GM18861 (cell line): Measurements from ENCODE around the gene FREM1.

Source experiments
- ATAC-seq: cut with Tn5 transposase; IDR thresholded peaks from one replicate; pipeline ENCODE4 v1.9.1; 2021; ENCODE audit not compliant: unreplicated experiment

FREM1 gene

DNA sequence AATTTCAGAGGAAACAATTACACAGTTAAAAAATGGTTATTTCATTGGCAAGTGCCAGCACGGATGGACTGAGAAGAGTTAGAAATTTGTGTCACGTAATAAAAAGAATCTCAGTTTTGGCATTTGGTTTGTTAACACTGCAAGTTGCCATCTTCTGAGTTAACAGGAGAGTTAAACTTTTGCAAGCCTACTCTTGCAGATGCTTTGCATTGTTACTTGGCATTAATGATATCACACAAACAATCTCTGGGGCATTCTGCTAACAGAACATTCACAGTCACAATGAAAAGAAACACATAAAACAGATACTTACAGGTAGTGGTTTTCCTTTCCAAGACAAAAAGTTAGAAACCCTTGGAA, 647 bp downstream of the FREM1 start:
- no peak for ATAC-seq

DNA sequence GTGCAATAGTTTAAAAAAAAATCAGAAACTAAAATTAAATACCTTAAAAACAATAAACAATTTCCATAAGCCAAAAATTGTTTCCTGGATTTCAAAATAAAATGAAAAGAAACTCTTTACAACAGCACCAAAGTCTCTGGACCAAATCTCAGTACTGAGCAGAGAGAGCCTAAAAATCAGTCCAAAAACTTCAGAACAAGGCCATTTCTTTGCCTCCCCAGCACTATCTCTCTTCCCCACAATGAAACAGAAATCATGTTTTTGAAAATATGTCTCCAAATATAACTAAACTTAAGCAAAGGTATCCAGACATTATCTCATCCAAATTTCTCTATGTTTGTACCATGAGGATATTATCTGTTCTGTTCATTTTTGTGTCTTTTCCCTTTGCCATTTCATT, 1.0 kb downstream of the FREM1 start:
- no peak for ATAC-seq

DNA sequence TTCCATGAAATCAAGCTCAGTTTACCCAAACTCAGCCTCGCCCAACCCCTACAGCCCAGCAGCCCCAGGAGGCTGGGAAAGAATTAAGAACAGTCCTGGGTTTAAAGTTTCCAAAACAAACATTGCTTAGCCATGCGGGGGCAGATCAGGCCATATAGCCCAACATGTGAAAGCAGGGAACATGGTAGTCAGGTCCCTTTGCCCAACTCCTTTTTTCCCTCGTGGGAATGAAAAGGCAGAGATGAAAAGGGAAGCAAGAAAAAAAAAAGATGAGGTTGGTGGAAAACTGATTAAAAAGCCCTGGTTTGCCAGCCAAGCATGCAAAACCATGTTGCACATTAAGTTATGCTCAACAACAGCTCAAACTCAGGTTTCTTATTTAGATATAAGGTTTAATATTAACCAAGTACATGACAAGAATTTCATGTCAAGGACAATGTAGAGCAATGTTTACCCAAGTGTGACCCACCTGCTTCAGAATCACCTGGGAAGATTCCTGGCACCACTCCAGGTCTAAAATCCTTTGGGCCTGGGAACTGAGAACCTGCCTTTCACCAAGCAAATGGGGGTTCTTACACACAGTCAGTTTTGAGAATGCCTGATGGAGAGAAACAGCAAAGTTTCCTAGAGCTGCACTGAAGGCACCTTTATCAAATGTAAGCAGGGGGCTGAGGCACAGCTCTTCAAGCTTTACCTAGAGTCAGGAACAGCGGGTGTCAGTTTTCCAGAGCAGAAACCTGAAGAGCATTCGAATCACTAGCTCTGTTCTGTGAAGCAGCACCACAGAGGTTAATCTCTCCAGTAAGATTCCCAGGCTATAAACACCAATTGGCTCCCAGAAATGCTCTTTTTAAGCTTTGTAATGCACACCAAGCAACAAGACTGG, 1.7 kb downstream of the FREM1 start:
- peak; percentile 68 for ATAC-seq

DNA sequence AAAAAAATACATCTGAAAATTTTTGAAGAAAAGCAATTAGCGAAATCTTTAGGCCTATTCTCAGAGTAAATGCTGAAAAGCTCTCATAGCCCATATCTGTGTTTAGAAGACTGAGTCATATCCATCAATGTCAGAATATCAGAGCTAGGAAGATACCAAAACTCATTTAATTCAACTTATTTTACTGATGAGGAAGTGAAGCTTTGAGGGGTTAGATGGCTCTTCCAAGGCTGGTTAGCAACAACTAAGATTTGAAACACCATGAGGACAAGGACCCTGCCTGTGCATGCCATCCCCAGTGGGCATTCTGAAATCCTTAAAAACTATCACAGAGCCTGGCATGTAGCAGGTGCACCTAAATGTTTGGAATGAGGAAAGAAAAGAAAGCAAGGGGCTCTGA, 2.5 kb downstream of the FREM1 start:
- ATAC-seq: no peak

DNA sequence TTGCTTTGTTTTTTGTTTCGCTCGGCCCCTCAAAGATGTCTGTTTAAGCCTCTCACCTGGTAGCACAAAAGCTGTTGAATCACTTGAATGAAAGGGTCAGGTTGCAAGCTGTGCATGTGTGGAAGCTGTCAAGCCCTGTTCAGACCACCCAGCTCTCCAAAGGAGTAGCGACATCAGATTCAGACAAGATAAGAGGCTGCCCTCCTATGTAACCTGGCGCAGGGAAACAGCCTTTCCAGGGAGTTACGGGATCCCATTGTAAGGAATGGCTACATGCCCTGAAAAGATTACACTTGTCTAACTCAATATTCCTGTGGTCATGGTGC, 2.9 kb downstream of the FREM1 start:
- ATAC-seq: no peak

DNA sequence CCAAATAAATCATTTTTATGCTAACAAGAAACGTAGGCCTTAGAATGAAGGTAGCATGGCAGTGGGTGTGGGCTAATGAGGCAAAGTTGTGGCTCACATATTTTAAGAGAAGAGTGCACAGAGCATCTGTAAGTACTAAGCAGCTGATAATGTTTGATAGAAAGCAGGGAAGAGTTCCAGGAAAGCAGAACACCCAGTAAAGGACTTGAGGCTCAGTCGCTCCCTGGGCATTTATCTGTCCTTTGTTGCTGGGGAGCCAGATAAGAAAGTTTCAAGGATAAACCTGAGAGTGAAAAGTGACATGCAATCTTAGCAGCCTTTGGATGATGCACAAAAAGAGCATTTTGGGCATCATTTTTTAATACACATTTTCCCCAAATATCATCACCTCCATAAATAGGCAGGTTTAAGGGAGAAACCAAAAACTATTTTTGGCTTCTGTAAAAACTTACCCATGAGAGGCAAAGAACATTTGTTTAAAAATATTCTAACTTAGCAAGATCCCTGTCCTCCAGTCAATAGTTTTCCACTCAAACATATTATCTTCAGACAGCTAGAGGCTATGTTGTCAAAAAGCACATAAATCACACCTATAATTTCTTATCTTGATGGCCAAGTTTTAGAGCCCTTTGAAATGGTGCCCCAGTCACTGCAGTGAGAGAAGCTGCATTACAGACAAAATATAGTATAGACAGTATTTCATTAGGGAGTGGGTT, 3.4 kb downstream of the FREM1 start:
- no peak for ATAC-seq

DNA sequence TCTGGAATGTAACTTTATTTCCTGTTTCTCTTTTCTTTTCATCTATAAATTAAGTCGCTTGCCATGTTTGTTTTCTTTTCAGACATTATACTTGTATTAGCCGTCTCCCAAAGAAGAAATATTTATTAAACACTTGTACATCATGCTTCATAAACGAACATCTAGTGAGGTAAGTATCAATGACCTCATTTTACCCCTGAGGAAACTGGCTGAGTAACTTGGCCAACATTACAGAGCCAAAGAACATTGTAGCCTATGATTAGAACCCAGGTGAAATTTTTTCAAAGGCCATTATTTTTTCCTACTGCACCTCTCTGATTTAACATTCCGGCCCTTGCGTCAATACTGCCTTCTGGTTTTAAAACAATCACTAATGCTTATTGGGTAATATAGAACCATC, 4.2 kb downstream of the FREM1 start:
- no peak for ATAC-seq

DNA sequence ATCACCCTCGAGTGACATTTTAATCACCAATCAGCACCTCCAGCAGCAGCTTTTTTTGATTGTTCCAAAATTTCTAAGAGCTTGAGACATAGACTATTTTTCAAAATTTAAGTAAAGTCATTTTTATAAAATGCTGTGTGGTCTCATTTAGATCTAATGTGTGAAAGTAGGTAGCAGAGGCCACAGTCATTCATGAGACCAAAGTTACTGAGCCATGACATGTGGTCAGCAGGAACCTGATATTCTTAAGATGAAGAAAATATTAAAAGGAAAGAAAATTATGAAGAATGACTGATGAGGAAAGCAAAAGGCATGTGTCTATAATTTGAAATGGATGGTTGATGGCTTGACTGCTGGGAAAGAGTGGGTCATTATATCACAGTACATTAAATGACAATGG, 7.2 kb downstream of the FREM1 start:
- peak; percentile 62 for ATAC-seq

DNA sequence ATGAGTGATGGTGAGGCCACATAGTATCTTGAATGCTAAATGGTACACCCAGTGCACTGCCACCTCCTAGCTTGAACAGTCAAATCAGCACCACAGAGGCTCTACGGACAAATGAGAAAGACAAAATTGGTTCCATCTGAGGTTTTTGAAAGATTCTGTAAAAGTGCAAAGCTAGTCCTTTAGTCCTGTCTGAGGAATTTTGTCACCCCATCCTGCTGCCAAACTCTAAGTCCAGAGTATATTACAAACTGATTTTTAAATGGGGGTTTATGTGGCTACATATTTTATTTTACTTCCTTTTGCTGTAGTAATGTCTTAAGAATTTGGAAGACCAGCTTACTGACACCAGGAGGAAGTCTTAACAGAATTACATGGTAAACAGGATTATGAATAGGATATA, 7.7 kb downstream of the FREM1 start:
- ATAC-seq: no peak

DNA sequence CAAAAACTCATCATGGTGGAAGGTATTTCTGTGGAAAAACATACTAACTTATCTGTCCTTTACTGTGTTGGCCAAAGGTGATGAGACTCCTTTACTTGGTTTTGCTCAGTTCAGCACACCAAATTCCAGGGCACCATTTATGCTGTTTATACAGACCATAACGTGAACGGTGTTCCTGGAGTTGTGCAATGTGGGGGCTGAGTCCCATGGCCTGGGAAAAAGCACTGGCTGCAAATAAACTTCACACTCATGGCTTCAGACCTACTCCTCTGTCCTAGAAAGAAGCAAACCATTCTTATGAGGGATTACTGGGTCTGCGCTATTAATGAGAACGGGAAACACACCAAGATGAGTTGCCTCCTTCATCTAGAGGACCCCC, 10.4 kb downstream of the FREM1 start:
- no peak for ATAC-seq

DNA sequence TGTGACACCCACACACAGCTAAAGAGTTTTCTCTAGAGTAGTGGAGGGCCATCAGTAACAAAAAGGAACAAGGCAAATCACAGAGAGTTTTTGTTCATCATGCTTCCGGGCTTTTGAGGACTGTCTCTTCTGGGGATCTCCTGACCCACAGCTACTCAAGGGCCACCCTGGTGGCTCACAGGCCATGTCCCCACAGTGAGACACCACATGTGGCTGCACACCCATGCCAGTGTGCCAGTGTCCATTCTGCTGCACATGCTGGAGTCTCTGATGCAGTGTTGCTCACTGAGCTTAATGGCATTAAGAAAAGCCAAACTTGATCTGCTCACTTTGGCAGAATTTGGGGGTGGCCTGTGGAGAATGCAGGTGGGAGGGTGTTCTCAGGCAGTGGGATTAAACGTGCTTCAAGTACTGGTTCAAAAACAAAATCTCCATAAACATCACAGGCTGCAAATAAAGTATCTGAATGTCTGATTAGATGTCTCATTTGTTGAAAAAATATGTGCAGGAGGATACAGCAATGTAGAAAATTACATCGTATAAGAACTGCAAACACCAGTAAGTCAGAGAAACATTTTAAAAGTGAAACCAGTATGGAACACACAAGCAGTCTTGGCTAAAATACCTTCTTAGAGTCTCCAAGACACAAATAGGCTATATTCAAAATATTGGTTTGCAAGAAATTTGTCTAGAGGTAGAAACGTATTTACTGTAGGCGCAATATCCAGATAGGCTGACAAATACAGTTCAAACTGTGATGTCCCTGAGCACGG, 11.0 kb downstream of the FREM1 start:
- no peak for ATAC-seq

DNA sequence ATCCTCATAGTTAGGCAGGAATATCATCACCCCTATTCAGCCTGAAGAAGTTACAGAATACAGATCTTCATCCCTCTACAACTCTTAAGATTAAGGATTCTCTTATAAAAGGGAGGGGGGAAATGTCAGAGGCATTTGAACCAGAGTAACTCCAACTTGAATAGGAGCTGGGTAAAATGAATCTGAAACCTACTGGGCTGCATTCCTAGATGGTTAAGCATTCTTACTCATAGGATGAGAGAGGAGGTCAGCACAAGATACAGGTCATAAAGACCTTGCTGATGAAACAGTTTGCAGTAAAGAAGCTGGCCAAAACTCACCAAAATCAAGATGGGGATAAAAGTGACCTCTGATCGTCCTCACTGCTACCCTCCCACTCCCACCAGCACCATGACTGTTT, 14.4 kb downstream of the FREM1 start:
- ATAC-seq: no peak

DNA sequence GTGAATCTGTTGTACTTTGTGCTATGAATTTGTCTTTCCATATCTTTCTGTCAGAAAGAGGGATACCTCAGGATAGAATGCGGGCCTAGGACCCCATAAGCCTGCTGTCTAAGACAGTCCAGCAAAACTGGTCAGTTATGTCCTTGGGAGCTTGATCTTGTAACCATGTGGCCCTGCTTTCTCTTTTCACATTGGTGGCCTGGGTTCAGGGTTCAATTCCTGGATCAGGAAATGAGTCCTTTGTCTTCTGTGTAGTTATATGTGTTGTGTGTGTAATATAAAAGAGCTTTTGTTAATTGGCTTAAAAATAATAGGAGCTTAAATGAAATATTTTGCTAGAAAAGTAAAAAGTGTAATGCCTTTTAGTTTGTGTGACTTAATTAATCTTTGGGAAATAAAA, 16.9 kb downstream of the FREM1 start:
- no peak for ATAC-seq

DNA sequence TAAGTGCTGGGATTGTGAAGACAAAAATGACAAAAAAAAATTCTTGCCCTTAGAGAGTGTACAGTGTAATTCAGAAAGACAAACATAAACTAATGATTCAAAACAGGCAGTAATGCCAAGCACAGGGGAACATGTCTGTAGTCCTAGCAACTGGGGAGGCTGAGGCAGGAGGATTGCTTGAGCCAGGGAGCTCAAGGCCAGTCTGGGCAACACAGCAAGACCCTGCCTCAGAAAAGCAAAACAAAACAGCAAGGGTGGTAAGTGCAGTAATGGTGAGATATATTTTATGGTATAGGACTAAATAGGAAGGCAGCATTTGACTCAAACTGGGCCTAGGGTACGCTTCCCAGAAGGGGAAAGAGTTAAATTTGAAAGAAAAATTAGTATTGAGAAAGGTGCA, 18.9 kb downstream of the FREM1 start:
- no peak for ATAC-seq

DNA sequence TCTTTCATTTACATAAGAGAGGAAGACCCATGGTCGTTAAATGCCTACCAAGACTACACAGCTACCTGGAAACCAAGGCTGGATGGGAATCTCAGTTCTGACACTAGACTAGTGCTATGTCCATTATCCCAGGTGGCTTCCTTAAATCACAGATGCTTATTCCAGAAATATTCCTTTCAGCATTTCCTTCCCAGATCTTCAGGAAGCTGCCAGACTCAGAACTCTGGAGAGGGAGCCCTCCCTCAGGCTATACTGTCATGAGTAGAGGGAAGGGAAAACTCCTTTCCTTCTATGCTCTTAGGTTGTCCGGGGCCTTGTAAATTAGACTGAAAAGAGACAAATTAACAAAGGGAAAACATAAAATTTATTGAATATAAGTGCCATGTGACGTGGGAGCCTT, 20.8 kb downstream of the FREM1 start:
- ATAC-seq: no peak

DNA sequence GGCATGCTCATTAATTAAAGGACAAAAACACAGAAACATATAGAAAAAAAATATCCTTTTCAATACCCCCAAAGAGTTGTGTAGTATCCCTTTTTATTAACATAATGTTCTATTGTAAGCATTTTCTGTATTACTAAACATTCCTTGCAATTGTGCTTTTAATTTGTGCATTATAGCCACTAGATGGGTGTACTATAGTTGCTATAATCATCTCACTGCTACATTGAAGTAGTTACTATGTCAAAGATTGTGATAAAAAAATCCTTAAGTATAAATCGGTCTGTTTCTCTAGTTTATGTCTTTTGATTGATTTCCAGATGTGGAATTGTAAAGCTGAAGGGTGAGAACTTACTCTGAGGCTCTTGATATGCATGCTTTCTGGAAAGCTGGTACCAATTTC, 21.4 kb downstream of the FREM1 start:
- ATAC-seq: no peak

DNA sequence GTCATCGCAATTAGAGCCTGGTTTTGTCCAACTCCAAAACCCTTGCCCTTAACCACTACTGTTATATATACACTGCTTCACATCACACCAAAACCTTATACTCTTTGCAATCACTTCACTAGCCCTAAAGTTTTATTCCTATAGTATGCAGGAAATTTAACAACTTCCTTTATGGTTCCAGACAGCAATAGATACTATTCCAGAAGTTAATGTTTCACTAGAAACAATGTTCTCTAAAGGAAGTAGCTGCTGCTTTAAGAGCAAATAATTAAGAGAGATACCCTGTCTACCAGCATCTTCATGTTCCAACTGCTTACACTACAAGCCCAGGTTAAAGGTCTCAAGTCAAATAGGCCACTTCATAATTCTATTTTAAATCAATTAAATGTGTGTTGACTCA, 22.0 kb downstream of the FREM1 start:
- no peak for ATAC-seq

DNA sequence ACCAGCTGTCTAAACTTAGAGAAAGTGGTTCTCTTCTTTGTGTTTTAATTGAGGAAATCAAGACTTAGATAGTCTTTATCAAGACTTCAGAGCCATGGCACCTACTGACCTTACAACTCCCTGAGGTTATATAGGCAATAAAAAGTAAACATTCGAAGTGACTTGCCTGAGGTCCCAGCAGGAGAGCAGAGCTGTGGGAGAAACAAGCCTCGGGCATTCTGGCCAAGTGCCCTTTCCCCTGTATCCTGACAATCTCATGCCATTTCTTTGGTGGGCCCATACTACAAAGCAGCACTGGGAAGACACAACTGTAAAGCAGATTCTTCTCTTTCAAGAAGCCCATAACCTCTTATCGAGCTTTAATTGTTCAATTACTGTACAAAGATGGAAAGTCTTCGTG, 23.1 kb downstream of the FREM1 start:
- no peak for ATAC-seq

DNA sequence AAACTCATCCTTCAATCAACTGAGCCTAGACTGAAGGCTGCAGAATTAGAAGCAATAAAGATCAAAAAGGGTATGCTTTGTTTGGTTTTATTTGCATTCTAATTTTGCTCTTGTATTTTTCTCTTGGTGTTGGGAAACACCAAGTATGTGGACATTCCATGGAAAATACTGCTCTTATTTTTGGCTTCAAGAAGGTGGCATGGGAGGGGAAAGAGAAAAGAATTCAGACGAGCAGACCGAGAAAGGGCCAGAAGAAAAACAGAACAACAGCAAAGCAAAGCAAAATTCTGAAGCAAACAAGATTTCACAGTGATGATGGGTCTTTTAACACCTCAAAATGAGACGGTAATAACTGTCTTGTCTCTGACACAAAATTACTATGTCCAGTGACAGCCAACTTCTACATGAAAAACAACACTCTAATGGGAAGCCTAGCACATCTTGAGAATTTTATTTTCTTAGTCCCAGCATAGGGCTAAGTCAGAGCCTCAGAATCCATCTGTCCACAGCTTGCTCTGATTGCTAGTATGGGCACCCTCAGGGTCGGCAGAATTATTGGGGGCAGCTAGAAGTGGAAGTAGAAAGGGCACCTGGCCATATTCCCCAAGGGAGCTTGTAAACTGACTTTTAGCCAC, 26.8 kb downstream of the FREM1 start:
- no peak for ATAC-seq

DNA sequence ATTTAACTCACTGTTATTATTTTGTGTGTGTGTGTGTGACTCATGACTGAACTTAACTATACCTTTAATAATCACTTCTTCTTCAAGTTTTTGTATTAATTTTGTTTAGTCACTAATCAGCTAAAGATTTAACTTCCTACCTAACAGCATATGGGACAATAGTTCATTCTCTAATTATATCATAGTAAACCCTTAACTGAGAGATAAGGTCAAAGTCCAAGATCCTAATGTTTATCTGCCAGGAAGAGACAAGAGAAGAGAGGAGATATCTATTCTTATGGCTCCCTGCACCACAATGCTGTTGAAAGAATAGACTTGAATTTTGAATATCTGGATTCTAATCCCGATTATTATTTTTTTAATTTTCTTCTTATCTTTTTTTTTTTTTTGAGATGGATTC, 28.1 kb downstream of the FREM1 start:
- ATAC-seq: no peak

DNA sequence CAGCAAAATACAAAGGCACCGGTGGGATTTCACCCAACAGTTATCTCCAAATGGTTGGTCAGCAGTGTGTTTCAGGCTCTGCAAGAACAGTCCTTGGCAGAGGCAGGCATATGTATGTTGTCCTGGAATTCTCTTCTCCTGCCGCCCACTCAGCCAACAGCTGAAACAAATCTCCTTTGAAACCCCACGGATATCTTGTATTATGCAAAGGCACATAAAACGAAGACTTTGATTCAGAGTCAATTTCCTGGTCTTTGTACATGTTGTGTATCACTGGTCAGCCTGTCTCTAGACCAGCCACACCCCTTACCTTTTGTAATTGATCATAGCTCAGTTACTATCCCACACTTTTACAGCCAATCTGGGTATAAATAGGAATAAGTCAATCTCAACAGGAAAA, 29.2 kb downstream of the FREM1 start:
- ATAC-seq: no peak

DNA sequence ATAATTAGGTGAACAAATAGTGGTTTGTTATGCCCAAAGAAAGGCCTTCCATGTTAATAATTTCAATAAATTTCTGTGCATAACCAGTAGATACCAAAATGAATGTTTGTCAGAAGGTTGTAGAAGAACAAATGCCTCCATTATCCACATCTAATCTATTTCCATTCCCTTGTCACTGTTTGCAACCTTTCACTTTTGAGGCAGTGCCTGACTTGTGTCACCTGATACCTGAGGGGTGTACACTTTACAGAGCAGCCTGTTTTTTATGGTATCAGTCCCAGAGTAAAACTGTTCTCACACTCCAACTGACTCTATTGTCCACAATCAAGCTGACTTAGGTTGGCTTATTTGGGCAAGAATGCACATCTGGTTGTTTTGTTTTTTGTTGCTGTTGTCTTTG, 40.1 kb downstream of the FREM1 start:
- ATAC-seq: no peak
